Upper lobe of left lung (tissue), 4 donors: ENCODE measurements around the gene SHLD2.
"Not testable (repeated sequence)": the region's sequence is repeated elsewhere in the genome, so short reads cannot be mapped to it uniquely, and the experiment has no call there.

ENCODE experiments used
- EP300 ChIP-seq, 4 donors: sonication (generic); formaldehyde crosslinking; IDR thresholded peaks; one replicate each; pipeline ENCODE4 v1.5.1; 2017; ENCODE audit warnings: antibody characterized with exemption in 4 of 4, control low read depth in 2 of 4
- POLR2A ChIP-seq, 4 donors: fragments of 450-650 bp; IDR thresholded peaks; one replicate each; pipeline ENCODE4 v1.5.1; 2016 to 2017; ENCODE audit warnings: antibody characterized with exemption in 4 of 4, mild to moderate bottlenecking in 2 of 4
- POLR2AphosphoS5 ChIP-seq, 2 donors: sonication (generic); formaldehyde crosslinking; IDR thresholded peaks; one replicate each; pipeline ENCODE4 v1.5.1; 2017; ENCODE audit warnings: antibody characterized with exemption in 2 of 2
- TF ChIP-seq, protein P1 (sequence below), 6 experiments: fragments of 450-650 bp in 4 of 6; fragments of 200-600 bp in 2 of 6; sonication (generic) in 2 of 6; IDR thresholded peaks; one replicate each; pipeline ENCODE4 v1.5.1; 2016 to 2019; ENCODE audit warnings: antibody characterized with exemption in 6 of 6

GRCh38 chr10:87191841-87192240 lies 96.8 kb downstream of the SHLD2 start:
- TF ChIP-seq EP300, POLR2A, POLR2AphosphoS5 (IDR thresholded peaks at IDR 0.05): not testable (repeated sequence)
- TF ChIP-seq, protein P1, sequence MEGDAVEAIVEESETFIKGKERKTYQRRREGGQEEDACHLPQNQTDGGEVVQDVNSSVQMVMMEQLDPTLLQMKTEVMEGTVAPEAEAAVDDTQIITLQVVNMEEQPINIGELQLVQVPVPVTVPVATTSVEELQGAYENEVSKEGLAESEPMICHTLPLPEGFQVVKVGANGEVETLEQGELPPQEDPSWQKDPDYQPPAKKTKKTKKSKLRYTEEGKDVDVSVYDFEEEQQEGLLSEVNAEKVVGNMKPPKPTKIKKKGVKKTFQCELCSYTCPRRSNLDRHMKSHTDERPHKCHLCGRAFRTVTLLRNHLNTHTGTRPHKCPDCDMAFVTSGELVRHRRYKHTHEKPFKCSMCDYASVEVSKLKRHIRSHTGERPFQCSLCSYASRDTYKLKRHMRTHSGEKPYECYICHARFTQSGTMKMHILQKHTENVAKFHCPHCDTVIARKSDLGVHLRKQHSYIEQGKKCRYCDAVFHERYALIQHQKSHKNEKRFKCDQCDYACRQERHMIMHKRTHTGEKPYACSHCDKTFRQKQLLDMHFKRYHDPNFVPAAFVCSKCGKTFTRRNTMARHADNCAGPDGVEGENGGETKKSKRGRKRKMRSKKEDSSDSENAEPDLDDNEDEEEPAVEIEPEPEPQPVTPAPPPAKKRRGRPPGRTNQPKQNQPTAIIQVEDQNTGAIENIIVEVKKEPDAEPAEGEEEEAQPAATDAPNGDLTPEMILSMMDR (IDR thresholded peaks at IDR 0.05), result not testable (repeated sequence)
